HG03108 (cell line): ENCODE results near the gene AIM2.
"Not testable (repeated sequence)": the region's sequence is repeated elsewhere in the genome, so short reads cannot be mapped to it uniquely, and the experiment has no call there.

Experiments used
- ATAC-seq: cut with Tn5 transposase; IDR thresholded peaks from one replicate; pipeline ENCODE4 v1.9.1; 2021; ENCODE audit warnings: moderate library complexity; ENCODE audit not compliant: unreplicated experiment

Gene AIM2, protein sequence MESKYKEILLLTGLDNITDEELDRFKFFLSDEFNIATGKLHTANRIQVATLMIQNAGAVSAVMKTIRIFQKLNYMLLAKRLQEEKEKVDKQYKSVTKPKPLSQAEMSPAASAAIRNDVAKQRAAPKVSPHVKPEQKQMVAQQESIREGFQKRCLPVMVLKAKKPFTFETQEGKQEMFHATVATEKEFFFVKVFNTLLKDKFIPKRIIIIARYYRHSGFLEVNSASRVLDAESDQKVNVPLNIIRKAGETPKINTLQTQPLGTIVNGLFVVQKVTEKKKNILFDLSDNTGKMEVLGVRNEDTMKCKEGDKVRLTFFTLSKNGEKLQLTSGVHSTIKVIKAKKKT

GRCh38 chr1:159076438-159077119 is at the start of gene AIM2:
AIM2 (minus strand) TSS chr1:159076766; CDS start chr1:159073499, 3,267 bp downstream.
- ATAC-seq = peak; percentile 84

DNA sequence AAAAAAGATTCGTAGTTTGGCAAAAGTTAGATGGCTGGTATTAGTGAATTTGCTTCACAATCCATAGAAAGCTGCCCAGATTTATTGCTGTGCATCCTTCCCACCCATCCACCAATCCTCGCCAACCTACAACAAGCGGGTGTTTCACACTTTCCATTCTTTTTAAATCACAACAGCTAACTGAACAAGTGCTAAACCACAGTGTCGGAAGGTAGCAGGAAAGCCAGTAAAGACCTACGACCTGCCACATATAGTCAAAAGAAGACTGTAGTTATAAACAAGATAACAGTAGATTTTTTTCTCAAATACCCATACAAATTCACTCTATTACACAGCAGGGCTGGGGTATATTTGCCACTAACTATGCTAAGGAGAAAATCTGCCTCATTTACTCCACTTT is 47.0 kb upstream of the AIM2 start:
- no peak for ATAC-seq

DNA sequence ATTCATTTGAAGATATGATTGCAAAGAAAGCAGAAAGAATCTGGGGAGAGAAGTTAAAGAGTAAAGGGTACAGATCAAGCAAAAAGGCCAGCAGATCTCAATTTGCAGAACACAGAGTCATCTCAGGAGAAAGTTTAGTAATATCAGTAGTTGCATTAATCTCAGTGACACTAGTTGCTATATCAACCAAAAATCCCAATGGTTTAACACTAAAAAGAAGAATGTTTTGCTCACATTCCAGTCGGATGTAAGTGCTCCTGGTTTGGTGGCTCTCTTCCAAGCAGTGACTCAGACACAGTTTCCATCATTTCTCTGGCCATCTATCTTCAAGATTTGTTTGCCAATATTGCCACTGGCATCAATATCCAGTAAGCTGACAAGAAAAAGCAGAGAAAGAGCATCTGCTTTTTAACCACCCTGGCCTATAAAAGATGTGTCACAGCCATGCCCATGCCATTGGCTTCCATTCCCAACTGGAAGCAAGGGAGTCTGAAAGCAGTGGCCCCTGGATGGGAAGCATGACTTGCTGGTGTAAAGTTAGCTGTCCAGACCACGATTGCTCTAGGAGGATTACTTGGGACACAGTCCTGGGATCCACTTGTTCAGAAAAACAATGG is 45.5 kb upstream of the AIM2 start:
- ATAC-seq = peak; percentile 75

GRCh38 chr1:159121526-159121925 is 45.0 kb upstream of the AIM2 start:
- peak; percentile 45 for ATAC-seq

- no peak for ATAC-seq
These were observed 43.8 kb upstream of the AIM2 start for GRCh38 chr1:159120317-159120716.

DNA sequence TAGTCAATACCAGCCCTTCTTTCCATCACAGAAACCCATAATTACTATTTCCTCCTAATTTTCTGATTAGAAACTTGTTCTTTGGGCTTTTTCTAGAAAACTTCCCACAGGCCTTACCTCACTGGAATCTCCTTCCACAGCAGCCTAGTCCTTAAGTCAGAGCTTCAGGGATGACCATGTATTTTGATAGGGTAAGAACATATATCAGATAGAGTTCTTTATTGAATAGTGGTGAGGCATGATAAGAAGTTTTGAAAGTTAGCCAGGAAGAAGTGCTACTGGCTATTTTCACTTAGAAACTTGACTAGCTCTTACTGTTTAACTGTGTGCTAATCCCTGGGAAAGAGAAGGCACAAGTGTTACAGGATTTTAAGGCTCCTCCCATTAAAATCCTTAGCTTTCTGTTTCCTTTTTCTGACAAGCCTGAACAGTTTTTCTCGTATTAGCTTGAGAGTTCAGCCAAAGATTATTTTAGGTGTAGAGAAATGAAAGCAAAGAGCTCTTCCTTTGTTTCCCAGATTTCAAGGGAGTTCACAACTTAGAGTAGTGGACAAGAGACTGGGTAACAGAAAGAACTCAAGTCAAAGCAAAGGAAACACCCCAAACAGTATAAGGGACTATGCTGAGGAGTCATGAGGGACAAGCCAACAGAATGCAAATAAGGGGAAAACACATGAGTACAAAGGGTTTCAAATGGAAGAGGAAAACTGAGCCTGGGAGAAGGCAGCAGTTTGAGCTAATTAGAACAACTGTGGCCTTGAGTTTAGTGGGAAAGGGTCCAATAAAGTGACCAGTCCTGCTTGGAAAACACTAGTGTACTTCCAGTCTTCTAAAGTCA is 37.2 kb upstream of the AIM2 start:
- ATAC-seq = no peak

DNA sequence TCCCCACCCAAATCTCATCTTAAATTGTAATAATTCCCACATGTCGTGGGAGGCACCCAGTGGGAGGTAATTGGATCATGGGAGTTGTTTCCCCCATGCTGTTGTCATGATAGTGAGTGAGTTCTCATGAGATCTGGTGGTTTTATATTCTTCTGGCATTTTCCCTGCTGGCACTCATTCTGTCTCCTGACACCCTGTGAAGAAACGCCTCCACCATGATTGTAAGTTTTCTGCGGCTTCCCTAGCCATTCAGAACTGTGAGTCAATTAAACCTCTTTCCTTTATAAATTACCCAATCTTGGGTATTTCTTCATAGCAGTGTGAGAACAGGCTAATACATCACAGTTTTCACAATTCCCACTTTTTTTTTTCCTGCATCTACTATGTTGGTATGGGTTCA is 26.5 kb upstream of the AIM2 start:
- ATAC-seq = not testable (repeated sequence)

- no peak for ATAC-seq
These were observed 24.0 kb upstream of the AIM2 start for GRCh38 chr1:159100589-159100988.

GRCh38 chr1:159098596-159098995 is 22.0 kb upstream of the AIM2 start:
- no peak for ATAC-seq

GRCh38 chr1:159092036-159092760 is 15.6 kb upstream of the AIM2 start:
- no peak for ATAC-seq

GRCh38 chr1:159091607-159092031 is 15.1 kb upstream of the AIM2 start:
- ATAC-seq = no peak

DNA sequence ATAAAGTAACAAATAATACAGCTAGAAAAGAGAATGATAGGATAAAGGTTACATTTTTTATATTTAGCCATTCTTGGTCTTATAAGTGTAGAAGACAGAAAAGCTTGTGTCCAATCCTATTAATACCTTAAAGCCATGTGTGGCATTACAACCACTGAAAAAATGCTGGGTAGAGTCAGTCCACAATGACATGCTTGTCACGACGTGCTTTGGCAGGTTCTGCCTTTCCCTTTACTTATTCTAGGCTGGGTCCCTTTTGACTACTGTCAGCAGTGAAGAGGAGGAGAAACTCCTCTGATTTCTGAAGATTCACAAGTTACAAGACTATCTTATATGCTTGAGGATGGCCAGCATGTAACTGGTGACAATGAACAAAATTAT is 14.6 kb upstream of the AIM2 start:
- ATAC-seq = no peak

DNA sequence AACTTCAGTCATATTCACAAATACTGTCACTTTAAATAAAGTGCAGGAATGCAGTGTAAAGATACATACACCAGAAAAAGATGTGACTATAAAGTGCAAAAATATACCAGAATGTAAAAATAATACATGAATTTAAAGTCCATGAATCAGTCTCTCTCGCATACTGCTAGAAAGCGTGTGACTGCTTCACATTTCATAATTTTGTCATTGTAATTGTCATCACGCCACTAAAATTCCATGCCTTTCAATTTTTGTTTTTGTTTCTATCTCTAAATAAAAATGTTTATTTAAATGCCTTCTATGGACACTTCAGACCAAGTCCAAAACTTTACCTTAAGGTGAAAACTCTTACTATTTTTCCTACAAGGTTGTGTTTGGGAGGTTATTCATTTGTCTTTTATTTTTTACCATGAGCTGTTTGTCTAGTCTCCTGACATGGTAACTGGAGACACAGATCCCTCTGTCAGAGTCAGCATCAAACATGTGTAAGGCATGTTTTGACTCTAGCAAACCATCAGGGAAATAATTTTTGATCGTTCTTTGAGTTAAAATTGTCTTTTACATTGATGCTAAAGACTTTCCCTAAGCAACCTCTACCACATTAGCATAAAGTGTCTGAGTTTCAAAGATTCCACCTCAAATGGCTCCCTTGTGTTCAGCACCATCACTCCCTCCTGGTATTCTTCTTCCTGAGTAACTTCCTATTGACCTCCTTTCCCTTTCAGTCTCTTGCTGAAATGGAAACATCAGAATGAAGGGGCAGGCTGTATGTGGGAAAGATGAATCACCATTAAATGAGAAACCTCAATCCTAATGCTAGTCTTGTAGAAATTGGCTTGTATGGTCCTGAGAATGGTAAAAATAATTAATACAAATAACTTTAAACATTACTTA is 14.0 kb upstream of the AIM2 start:
- ATAC-seq = no peak

DNA sequence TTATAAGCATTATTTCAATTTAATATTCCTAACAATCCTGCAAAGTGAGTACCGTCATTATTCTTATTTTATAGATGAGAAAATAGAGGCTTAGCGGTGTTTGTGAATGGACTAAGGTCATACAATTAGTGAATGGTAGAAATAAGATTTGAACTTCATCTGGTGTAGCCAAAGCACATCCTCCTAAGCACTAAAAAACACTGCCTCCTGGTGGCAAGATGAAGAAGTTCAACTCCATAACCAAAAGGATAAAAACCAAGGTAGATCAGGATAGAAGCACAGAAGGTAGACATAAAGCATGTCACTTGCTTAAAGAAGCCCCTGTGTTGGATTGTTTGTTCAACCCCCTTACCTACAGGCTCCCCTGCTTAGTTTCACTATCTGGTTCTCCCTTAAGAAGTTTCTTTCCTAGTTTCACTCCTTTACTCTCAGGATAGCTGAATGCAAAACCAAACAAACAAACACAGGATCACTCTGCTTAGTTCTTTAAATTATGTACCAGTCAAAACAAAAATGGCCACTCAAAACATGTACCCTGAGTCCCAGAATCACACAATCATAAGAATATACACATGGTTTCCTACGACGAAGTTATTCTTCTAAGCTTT is 12.7 kb upstream of the AIM2 start:
- ATAC-seq = no peak

DNA sequence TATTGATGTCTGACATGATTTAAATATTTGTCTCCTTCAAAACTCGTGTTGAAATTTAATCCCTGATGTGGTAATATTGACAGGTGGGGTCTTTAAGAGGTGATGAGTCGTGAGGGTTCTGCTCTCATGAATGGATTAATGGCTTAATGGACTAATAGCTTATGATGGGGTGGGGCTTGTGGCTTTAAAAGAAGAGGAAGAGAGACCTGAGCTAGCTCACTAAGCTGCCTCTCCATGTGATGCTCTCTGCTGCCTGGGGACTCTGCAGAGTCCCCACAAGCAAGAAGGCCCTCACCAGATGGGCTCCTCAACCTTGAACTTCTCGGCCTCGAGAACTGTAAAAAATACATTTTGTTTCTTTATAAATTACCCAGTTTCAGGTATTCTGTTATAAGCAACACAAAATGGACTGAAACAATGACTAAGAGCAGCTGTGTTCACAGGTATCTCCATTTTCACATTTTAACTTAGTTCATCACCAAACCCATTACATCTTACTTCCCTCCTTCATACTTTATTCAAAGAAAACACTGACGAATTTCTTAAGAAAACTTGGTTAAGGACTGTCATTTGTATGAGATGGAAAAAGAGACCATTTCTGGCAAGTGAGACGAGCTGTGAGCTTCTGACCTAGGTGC is 12.1 kb upstream of the AIM2 start:
- no peak for ATAC-seq

DNA sequence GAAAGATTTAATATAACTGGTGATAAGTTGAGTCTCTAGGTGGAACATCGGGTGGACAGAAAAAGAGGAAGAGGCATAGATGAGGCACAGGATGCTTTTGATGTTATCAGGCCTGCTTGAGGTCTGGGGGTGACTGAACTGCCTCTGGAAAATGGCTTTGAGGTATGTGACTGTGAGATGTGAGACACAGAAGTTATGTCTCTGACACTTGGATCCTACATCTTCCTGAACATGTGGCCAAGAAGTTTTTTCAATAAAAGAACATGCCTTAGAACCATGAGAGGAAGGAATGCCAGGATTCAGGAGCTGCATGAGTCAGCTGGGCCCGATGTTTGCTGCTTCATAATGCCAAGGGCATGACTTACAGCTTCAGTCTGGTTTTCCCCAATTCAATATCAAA is 11.5 kb upstream of the AIM2 start:
- no peak for ATAC-seq

- ATAC-seq = no peak
These were observed 8.3 kb upstream of the AIM2 start for GRCh38 chr1:159084867-159085266.

GRCh38 chr1:159084152-159084551 is 7.6 kb upstream of the AIM2 start:
- no peak for ATAC-seq

DNA sequence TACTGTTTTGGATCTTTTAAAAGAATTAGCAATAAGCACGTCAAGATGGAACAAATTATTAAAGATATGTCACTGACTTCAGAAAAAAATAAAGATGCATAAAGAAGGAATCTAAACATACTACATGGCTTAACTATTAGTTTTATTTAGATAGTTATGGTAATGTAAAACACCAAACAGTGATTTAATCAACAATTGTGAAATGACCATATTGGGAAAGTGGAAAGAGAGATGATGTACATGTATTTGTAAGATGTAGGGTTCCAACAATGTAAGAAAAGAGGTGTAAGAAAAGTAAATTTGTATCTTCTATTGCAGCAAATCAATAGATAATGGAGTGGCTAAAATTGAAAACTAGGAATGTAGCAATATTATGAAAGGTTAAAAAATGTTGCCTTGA is 6.4 kb upstream of the AIM2 start:
- no peak for ATAC-seq
